ENCODE data around the gene ARHGEF17.
A peak's percentile ranks its signal among the peaks of the same experiment; 100 is the strongest.

DNA sequence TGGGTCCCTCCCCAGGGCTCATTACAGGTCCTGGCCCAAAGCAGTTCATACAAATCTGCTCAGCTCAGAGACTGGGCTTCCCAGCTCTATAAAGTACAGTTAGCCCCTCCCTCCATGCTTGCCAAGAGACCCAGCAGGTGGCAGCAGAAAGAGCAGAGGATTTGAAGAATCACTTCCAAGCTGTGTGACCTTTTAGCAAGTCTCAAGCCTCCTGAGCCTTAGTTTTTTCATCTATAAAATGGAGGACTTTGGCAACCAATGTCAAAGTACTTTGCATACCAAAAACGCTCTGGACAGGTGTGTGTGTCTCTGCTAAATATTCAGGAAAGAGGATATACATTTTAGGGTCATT lies 94.7 kb downstream of the ARHGEF17 start:
- TF ChIP-seq EZH2 (optimal IDR thresholded peaks at IDR 0.05; ENCODE audit: low read depth, low read length) (no peak), EZH2phosphoT487 (IDR thresholded peaks at IDR 0.05; ENCODE audit: low read length) (no peak)
- TF ChIP-seq, protein P1, sequence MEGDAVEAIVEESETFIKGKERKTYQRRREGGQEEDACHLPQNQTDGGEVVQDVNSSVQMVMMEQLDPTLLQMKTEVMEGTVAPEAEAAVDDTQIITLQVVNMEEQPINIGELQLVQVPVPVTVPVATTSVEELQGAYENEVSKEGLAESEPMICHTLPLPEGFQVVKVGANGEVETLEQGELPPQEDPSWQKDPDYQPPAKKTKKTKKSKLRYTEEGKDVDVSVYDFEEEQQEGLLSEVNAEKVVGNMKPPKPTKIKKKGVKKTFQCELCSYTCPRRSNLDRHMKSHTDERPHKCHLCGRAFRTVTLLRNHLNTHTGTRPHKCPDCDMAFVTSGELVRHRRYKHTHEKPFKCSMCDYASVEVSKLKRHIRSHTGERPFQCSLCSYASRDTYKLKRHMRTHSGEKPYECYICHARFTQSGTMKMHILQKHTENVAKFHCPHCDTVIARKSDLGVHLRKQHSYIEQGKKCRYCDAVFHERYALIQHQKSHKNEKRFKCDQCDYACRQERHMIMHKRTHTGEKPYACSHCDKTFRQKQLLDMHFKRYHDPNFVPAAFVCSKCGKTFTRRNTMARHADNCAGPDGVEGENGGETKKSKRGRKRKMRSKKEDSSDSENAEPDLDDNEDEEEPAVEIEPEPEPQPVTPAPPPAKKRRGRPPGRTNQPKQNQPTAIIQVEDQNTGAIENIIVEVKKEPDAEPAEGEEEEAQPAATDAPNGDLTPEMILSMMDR (IDR thresholded peaks at IDR 0.05; ENCODE audit: low read length): peak; percentile 41

All from MM.1S (cell line).